WERI-Rb-1 (cell line): ENCODE results near the gene GNA14.
"Not testable (repeated sequence)": the region's sequence is repeated elsewhere in the genome, so short reads cannot be mapped to it uniquely, and the experiment has no call there.

ENCODE experiments used
- DNase-seq: peaks from one replicate; pipeline ENCODE4 v3.0.0-alpha.2; 2020
- H3K27ac ChIP-seq: fragments of 250-450 bp; sonication (Bioruptor Pico); 2 replicates; pipeline ENCODE4 v1.5.1; 2020; ENCODE audit warnings: mild to moderate bottlenecking, moderate library complexity
- H3K27me3 ChIP-seq: fragments of 250-450 bp; sonication (Bioruptor Pico); 2 replicates; pipeline ENCODE4 v1.5.1; 2021; ENCODE audit warnings: mild to moderate bottlenecking, low read depth, moderate library complexity; ENCODE audit not compliant: insufficient read depth, severe bottlenecking
- H3K36me3 ChIP-seq: fragments of 250-450 bp; sonication (Bioruptor Pico); 2 replicates; pipeline ENCODE4 v1.5.1; 2020; ENCODE audit warnings: mild to moderate bottlenecking, moderate library complexity
- H3K4me3 ChIP-seq: 2 replicates; pipeline ENCODE4 v1.5.1; 2011; ENCODE audit warnings: low read depth, mild to moderate bottlenecking, control low read depth, low read length
- H3K9me3 ChIP-seq: fragments of 250-450 bp; sonication (Bioruptor Pico); 2 replicates; pipeline ENCODE4 v1.5.1; 2021; ENCODE audit warnings: mild to moderate bottlenecking, moderate library complexity; ENCODE audit not compliant: severe bottlenecking
- CTCF ChIP-seq: IDR thresholded peaks from 2 replicates; pipeline ENCODE4 v1.5.1; 2011; ENCODE audit warnings: low read depth, mild to moderate bottlenecking, control low read depth, inconsistent platforms, low read length

Gene GNA14

DNA sequence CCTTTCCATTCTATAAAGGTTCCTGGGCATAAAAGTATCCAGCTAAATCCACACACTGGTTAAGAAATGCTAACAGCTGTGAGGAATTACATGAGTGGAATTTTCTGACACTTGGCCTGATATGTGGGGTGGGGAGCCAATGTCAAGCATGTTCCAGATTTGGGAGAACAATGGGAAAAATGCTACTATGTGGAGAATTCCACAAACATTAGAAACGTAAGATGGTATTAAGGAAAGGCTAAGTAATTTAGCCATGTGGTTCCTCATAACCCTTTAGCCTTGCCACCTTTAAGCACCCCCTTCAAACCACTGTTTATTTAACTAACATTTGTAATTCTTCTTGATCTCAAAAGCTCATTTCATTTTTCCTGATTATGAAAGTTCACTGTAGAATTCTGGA is 149.2 kb downstream of the GNA14 start:
- TF ChIP-seq CTCF, result no peak
- peaks cover 2% of the 10 kb centered on the region for H3K27me3 ChIP-seq
- no peaks in the 10 kb centered on the region for H3K9me3 ChIP-seq
- no peaks in the 10 kb centered on the region for H3K36me3 ChIP-seq
- no peak for DNase-seq
- H3K27ac ChIP-seq, result no peak overlapping the region
- H3K4me3 ChIP-seq, result no peak overlapping the region

- H3K27ac ChIP-seq, result no peak overlapping the region
Measured at GRCh38 chr9:77497322-77498198, 150.6 kb downstream of the GNA14 start.

DNA sequence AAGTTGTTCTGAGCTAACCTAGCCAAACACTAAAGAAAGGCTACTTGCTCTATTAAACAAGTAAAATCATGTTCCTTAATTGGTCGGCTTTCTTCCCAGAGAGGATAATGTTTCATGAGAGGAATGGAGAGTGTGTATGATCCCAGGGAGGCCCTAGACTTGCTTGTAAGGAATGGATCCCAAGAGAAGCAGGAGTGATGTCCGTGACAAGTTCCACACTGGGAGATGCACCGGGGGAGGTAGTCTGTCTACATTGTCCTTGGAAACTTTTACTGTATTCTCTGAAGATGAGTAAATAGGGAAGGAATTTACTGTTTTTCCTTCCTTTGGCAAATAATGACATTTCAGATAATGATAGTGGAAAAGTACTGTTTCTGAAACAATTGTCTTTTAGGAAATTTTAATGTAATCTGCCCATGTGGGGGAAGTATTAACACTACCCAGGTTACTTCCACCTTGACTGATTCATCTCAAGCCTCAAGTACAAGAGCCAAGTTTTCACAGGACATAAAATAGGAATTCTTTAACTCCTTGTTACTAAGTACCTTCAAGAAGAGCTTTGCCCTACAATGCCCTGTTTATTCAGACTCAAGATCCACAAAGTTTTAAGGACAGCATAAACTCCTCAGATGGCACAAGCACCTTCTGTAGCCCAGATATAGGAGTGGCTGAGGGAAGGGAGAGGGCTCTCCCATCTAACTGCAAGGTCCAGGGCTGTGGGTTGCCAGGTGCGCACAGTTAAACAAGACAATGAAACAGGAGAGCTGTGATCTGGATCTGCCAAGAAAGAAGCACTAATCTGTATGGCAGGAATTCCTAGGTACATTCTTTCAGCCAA is 152.1 kb downstream of the GNA14 start:
- Histone ChIP-seq H3K4me3 (no peak overlapping the region), H3K9me3 (no peaks in the 10 kb centered on the region), H3K36me3 (no peaks in the 10 kb centered on the region), H3K27me3 (peaks cover 2% of the 10 kb centered on the region), H3K27ac (no peak overlapping the region)
- DNase-seq, result no peak
- TF ChIP-seq CTCF, result no peak

More at GRCh38 chr9:77497322-77498198, 150.6 kb downstream of the GNA14 start:
- Histone ChIP-seq H3K36me3 (no peaks in the 10 kb centered on the region), H3K4me3 (no peak overlapping the region), H3K27me3 (peaks cover 2% of the 10 kb centered on the region), H3K9me3 (no peaks in the 10 kb centered on the region)
- no peak for TF ChIP-seq CTCF
- DNase-seq, result no peak

DNA sequence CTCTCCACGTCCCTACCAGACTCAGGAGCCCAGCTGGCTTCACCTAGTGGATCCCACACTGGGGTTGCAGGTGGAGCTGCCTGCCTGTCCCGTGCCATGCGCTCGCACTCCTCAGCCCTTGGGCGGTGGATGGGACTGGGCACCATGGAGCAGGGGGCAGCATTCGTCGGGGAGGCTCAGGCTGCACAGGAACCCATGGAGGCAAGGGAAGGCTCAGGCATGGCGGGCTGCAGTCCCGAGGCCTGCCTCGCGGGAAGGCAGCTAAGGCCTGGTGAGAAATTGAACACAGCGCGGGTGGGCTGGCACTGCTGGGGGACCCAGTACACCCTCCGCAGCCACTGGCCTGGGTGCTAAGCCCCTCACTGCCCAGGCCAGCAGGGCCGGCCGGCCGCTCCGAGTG is 157.8 kb downstream of the GNA14 start:
- not testable (repeated sequence) for DNase-seq, H3K9me3 ChIP-seq, H3K27ac ChIP-seq, H3K4me3 ChIP-seq, H3K27me3 ChIP-seq, H3K36me3 ChIP-seq

DNA sequence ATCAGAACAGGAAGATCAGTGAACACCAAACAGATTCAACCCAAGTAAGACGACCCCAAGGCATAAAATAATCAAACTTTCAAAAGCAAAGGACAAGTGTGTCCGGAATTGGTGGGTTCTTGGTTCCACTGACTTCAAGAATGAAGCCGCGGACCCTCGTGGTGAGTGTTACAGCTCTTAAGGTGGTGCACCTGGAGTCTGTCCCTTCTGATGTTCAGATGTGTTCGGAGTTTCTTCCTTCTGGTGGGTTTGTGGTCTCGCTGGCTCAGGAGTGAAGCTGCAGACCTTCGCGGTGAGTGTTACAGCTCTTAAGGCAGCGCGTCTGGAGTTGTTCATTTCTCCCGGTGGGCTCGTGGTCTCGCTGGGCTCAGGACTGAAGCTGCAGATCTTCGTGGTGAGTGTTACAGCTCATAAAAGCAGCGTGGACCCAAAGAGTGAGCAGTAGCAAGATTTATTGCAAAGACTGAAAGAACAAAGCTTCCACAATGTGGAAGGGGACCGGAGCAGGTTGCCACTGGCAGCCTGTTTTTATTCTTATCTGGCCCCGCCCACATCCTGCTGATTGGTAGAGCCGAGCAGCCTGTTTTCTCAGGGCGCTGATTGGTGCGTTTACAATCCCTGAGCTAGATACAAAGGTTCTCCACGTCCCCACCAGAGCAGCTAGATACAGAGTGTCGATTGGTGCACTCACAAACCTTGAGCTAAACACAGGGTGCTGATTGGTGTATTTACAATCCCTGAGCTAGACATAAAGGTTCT is 158.5 kb downstream of the GNA14 start:
- H3K27me3 ChIP-seq, DNase-seq, H3K4me3 ChIP-seq, H3K36me3 ChIP-seq, H3K9me3 ChIP-seq, H3K27ac ChIP-seq: not testable (repeated sequence)

GRCh38 chr9:77488439-77489126 is 159.5 kb downstream of the GNA14 start:
- peak; percentile 36; the same call in 1 of the 2 replicates for TF ChIP-seq CTCF
- peaks cover 2% of the 10 kb centered on the region for H3K27me3 ChIP-seq
- DNase-seq, result no peak
- H3K4me3 ChIP-seq, result no peak overlapping the region
- H3K9me3 ChIP-seq, result no peaks in the 10 kb centered on the region
- H3K27ac ChIP-seq, result no peak overlapping the region
- no peaks in the 10 kb centered on the region for H3K36me3 ChIP-seq
